ENCODE measurements around the gene ACSM2B.
"Not testable (repeated sequence)": the region's sequence is repeated elsewhere in the genome, so short reads cannot be mapped to it uniquely, and the experiment has no call there.

ACSM2B gene

GRCh38 chr16:20536669-20537068 is 39.5 kb downstream of the ACSM2B start:
- not testable (repeated sequence) for DNase-seq (ENCODE audit: low read depth in 2 of 2)

GRCh38 chr16:20532284-20532792 is 43.8 kb downstream of the ACSM2B start:
- not testable (repeated sequence) for DNase-seq (ENCODE audit: low read depth in 2 of 2)

- DNase-seq (ENCODE audit: low read depth in 2 of 2) = not testable (repeated sequence)
These were observed 44.4 kb downstream of the ACSM2B start for GRCh38 chr16:20531795-20532194.

GRCh38 chr16:20520103-20520502 is 56.1 kb downstream of the ACSM2B start:
- no peak for DNase-seq (ENCODE audit: low read depth in 2 of 2)

- DNase-seq (ENCODE audit: low read depth in 2 of 2) = no peak
These were observed 56.9 kb downstream of the ACSM2B start for GRCh38 chr16:20519231-20519630.

GRCh38 chr16:20517149-20517548 is 59.0 kb downstream of the ACSM2B start:
- DNase-seq (ENCODE audit: low read depth in 2 of 2) = no peak

- DNase-seq (ENCODE audit: low read depth in 2 of 2) = no peak
These were observed 60.5 kb downstream of the ACSM2B start for GRCh38 chr16:20515688-20516090.

GRCh38 chr16:20510323-20510722 is 65.8 kb downstream of the ACSM2B start:
- DNase-seq (ENCODE audit: low read depth in 2 of 2) = no peak

GRCh38 chr16:20507280-20507679 is 68.9 kb downstream of the ACSM2B start:
- no peak for DNase-seq (ENCODE audit: low read depth in 2 of 2)

- no peak for DNase-seq (ENCODE audit: low read depth in 2 of 2)
These were observed 71.7 kb downstream of the ACSM2B start for GRCh38 chr16:20504418-20504817.

- DNase-seq (ENCODE audit: low read depth in 2 of 2) = not testable (repeated sequence)
These were observed 84.7 kb downstream of the ACSM2B start for GRCh38 chr16:20491448-20491847.

GRCh38 chr16:20490994-20491393 is 85.2 kb downstream of the ACSM2B start:
- DNase-seq (ENCODE audit: low read depth in 2 of 2) = not testable (repeated sequence)
